HCT116 (cell line): ENCODE measurements around the gene UCP1. TPM values are rescaled to one million over a fixed set of nuclear protein-coding genes. Genes with fewer than 3 reads are reported as not detected.

Source experiments
- ATAC-seq: fragments of 200-7000 bp; cut with Tn5 transposase; 2 replicates; pipeline ENCODE4 v1.9.1; 2020; ENCODE audit warnings: mild to moderate bottlenecking, moderate library complexity
- BruUV-seq: library from RNA; stranded (reverse); fragments of 400-500 nt; replicated peaks from 2 replicates; lab custom pipeline; 2021; lab: Mats Ljungman, UMichigan
- CTCF ChIA-PET: fragments of 300-600 bp; sonication (Branson Sonifier 250); formaldehyde crosslinking; loops from one replicate; lab custom pipeline; 2021; ENCODE audit warnings: antibody characterized with exemption; lab: Charles Lee
- POLR2A ChIA-PET: fragments of 300-600, 350-600 bp; sonication (Branson Sonifier 250); formaldehyde crosslinking; loops from one replicate; lab custom pipeline; 2021; ENCODE audit warnings: antibody characterized with exemption; lab: Charles Lee
- RAD21 ChIA-PET, 2 experiments: fragments of 300-600 bp; sonication (Branson Sonifier 250); formaldehyde crosslinking; loops; one replicate each; lab custom pipeline; 2023; ENCODE audit warnings: low total read pairs in 2 of 2; ENCODE audit not compliant: uncharacterized antibody in 2 of 2, unreplicated experiment in 2 of 2, low non-redundant PET in 1 of 2; lab: Charles Lee
- DNase-seq: peaks from one replicate; pipeline ENCODE4 v3.0.0-alpha.2; 2010; ENCODE audit warnings: low read depth, low spot score
- H2AFZ ChIP-seq: fragments of 200-600 bp; shearing (Covaris generic), sonication (generic); 2 replicates; pipeline ENCODE4 v1.6.1; 2017; ENCODE audit warnings: low read depth, mixed run types, mixed read lengths, antibody characterized with exemption, low read length; ENCODE audit not compliant: poor library complexity, severe bottlenecking
- H3K27ac ChIP-seq: 2 replicates; pipeline ENCODE4 v1.5.1; 2012; ENCODE audit warnings: low read depth, low read length
- H3K27me3 ChIP-seq: fragments of 200-600 bp; sonication (generic); 2 replicates; pipeline ENCODE4 v1.6.1; 2016; ENCODE audit warnings: mixed run types, low read length, mixed read lengths; ENCODE audit not compliant: insufficient read depth
- H3K36me3 ChIP-seq, 2 experiments: fragments of 200-500 bp in 1 of 2; fragments of 200-600 bp in 1 of 2; sonication (Bioruptor generic) in 1 of 2; sonication (generic) in 1 of 2; 2 replicates each; pipeline versions ENCODE4 v1.5.1 to v1.6.1; 2014 to 2016; ENCODE audit warnings: low read length in 2 of 2, inconsistent platforms in 1 of 2, mixed read lengths in 1 of 2, mixed run types in 1 of 2; ENCODE audit not compliant: insufficient read depth in 2 of 2, control insufficient read depth in 1 of 2
- H3K4me1 ChIP-seq, 2 experiments: fragments of 200-600 bp in 1 of 2; sonication (generic) in 1 of 2; 2 replicates each; pipeline versions ENCODE4 v1.5.1 to v1.6.1; 2012 to 2017; ENCODE audit warnings: low read length in 2 of 2, inconsistent platforms in 1 of 2, mild to moderate bottlenecking in 1 of 2, mixed read lengths in 1 of 2, mixed run types in 1 of 2, moderate library complexity in 1 of 2; ENCODE audit not compliant: insufficient read depth in 2 of 2, control insufficient read depth in 1 of 2
- H3K4me2 ChIP-seq: fragments of 200-600 bp; sonication (generic); 2 replicates; pipeline ENCODE4 v1.6.1; 2017; ENCODE audit warnings: mixed run types, low read length, mixed read lengths
- H3K4me3 ChIP-seq, 2 experiments: fragments of 200-600 bp in 1 of 2; sonication (generic) in 1 of 2; replicated peaks in 1 of 2; 2 replicates each; pipeline ENCODE4 v1.5.1; 2011 to 2016; ENCODE audit warnings: low read length in 2 of 2, control low read depth in 1 of 2, low read depth in 1 of 2, mild to moderate bottlenecking in 1 of 2, mixed read lengths in 1 of 2, mixed run types in 1 of 2
- H3K79me2 ChIP-seq: fragments of 200-600 bp; sonication (generic); 2 replicates; pipeline ENCODE4 v1.6.1; 2017; ENCODE audit warnings: mild to moderate bottlenecking, mixed run types, low read length, moderate library complexity, mixed read lengths; ENCODE audit not compliant: insufficient read depth
- H3K9ac ChIP-seq: fragments of 200-600 bp; sonication (generic); 2 replicates; pipeline ENCODE4 v1.6.1; 2016; ENCODE audit warnings: low read length, mixed read lengths
- H3K9me2 ChIP-seq: fragments of 200-600 bp; sonication (generic), shearing (Covaris generic); 2 replicates; pipeline ENCODE4 v1.6.1; 2017; ENCODE audit warnings: mixed run types, mild to moderate bottlenecking, moderate library complexity; ENCODE audit not compliant: insufficient read depth
- H3K9me3 ChIP-seq, 2 experiments: fragments of 200-500 bp in 1 of 2; fragments of 200-600 bp in 1 of 2; sonication (Bioruptor generic) in 1 of 2; sonication (generic) in 1 of 2; 2 replicates each; pipeline ENCODE4 v1.6.1; 2014 to 2017; ENCODE audit warnings: low read length in 2 of 2, mixed read lengths in 2 of 2, inconsistent platforms in 1 of 2, low read depth in 1 of 2, mild to moderate bottlenecking in 1 of 2, mixed run types in 1 of 2, moderate library complexity in 1 of 2; ENCODE audit not compliant: control insufficient read depth in 1 of 2, insufficient read depth in 1 of 2
- H4K20me1 ChIP-seq: fragments of 200-600 bp; sonication (generic), shearing (Covaris generic); 2 replicates; pipeline ENCODE4 v1.6.1; 2017; ENCODE audit warnings: mixed run types, mild to moderate bottlenecking, moderate library complexity; ENCODE audit not compliant: insufficient read depth
- CBX3 ChIP-seq: IDR thresholded peaks from 2 replicates; pipeline ENCODE4 v1.6.1; 2012; ENCODE audit warnings: low read depth
- CEBPB ChIP-seq: IDR thresholded peaks from 2 replicates; pipeline ENCODE4 v1.6.1; 2012; ENCODE audit warnings: low read depth
- CTCF ChIP-seq, 3 experiments: fragments of 200-600 bp in 1 of 3; sonication (generic) in 1 of 3; IDR thresholded peaks in 2 of 3; conservative IDR thresholded peaks in 1 of 3; 2 replicates each; pipeline ENCODE4 v1.5.1; 2012 to 2017; ENCODE audit warnings: low read depth in 2 of 3, low read length in 2 of 3, antibody characterized with exemption in 1 of 3, borderline replicate concordance in 1 of 3, control low read depth in 1 of 3, mild to moderate bottlenecking in 1 of 3, mixed read lengths in 1 of 3, mixed run types in 1 of 3, moderate library complexity in 1 of 3; ENCODE audit not compliant: insufficient read depth in 1 of 3
- ELF1 ChIP-seq: IDR thresholded peaks from 2 replicates; pipeline ENCODE4 v1.6.1; 2012; ENCODE audit warnings: low read depth, borderline replicate concordance
- EZH2 ChIP-seq: fragments of 200-600 bp; sonication (generic); IDR thresholded peaks from 2 replicates; pipeline ENCODE4 v1.6.1; 2017; ENCODE audit warnings: antibody characterized with exemption, mixed run types
- EZH2phosphoT487 ChIP-seq: fragments of 200-600 bp; IDR thresholded peaks from 2 replicates; pipeline ENCODE4 v1.6.1; 2018; ENCODE audit warnings: antibody characterized with exemption, borderline replicate concordance
- JUND ChIP-seq: IDR thresholded peaks from 2 replicates; pipeline ENCODE4 v1.6.1; 2012
- MAX ChIP-seq: IDR thresholded peaks from 2 replicates; pipeline ENCODE4 v1.6.1; 2012
- POLR2A ChIP-seq: IDR thresholded peaks from 2 replicates; pipeline ENCODE4 v1.7.0; 2011; ENCODE audit warnings: borderline replicate concordance; ENCODE audit not compliant: insufficient read depth, insufficient read length; ENCODE audit errors: extremely low read depth
- POLR2AphosphoS5 ChIP-seq: IDR thresholded peaks from 2 replicates; pipeline ENCODE4 v1.6.1; 2011; ENCODE audit warnings: mild to moderate bottlenecking, low read depth, low read length, moderate library complexity
- REST ChIP-seq: IDR thresholded peaks from 2 replicates; pipeline ENCODE4 v1.6.1; 2012; ENCODE audit warnings: low read depth
- SIN3A ChIP-seq: IDR thresholded peaks from 2 replicates; pipeline ENCODE4 v1.6.1; 2012; ENCODE audit warnings: low read depth
- SP1 ChIP-seq: IDR thresholded peaks from 2 replicates; pipeline ENCODE4 v1.6.1; 2012; ENCODE audit warnings: low read depth
- TCF7L2 ChIP-seq: IDR thresholded peaks from 2 replicates; pipeline ENCODE4 v1.7.0; 2011; ENCODE audit warnings: borderline replicate concordance, inconsistent platforms; ENCODE audit not compliant: insufficient read depth, insufficient read length; ENCODE audit errors: extremely low read depth
- YY1 ChIP-seq: IDR thresholded peaks from 2 replicates; pipeline ENCODE4 v1.6.1; 2011; ENCODE audit warnings: low read length, low read depth, moderate library complexity, mild to moderate bottlenecking; ENCODE audit not compliant: insufficient replicate concordance; ENCODE audit errors: extremely low read depth
- ZBTB33 ChIP-seq: IDR thresholded peaks from 2 replicates; pipeline ENCODE4 v1.6.1; 2011; ENCODE audit warnings: mild to moderate bottlenecking, low read length, moderate library complexity; ENCODE audit not compliant: insufficient replicate concordance; ENCODE audit errors: extremely low read depth
- ZFX ChIP-seq: fragments of 450-650 bp; IDR thresholded peaks from 2 replicates; pipeline ENCODE4 v1.6.1; 2017
- ZNF274 ChIP-seq: fragments of 200-500 bp; sonication (Bioruptor generic); IDR thresholded peaks from 2 replicates; pipeline ENCODE4 v1.6.1; 2014; ENCODE audit warnings: mild to moderate bottlenecking, low read depth, low read length, inconsistent platforms
- intact Hi-C: fragments of 100-400 bp; cut with micrococcal nuclease; formaldehyde crosslinking; loops from 2 replicates; pipeline ENCODE4 v1.10.0; 2022
- total RNA-seq: library from RNA; stranded (reverse); gene quantifications from one replicate; pipeline ENCODE4 v1.2.1, GENCODE V29; 2021; ENCODE audit not compliant: unreplicated experiment

UCP1 gene
- total RNA-seq, 1 experiment from 2014 or later = not detected

- no peak overlapping the region for H3K4me2 ChIP-seq
- ChIA-PET POLR2A (no interaction called here), RAD21 (no interaction called here), CTCF (interaction anchor here (1.0 kb wide), 1 partner anchor 34 kb away, joined by 3 read pairs; the partner anchor contains the start of gene ELMOD2)
- H3K79me2 ChIP-seq = no peaks in the 10 kb centered on the region
- H2AFZ ChIP-seq = no peak overlapping the region
- H4K20me1 ChIP-seq = no peaks in the 10 kb centered on the region
- no peak for ATAC-seq
- H3K4me1 ChIP-seq = no peaks in the 10 kb centered on the region
- H3K36me3 ChIP-seq = no peaks in the 10 kb centered on the region
- BruUV-seq = no TSS peak
- no peaks in the 10 kb centered on the region for H3K9me3 ChIP-seq
- no peak for DNase-seq
- no peak overlapping the region for H3K9ac ChIP-seq
- H3K9me2 ChIP-seq = no peaks in the 10 kb centered on the region
- H3K4me3 ChIP-seq = no peak overlapping the region
- H3K27me3 ChIP-seq = no peaks in the 10 kb centered on the region
- no peak for TF ChIP-seq ELF1
- no peak for TF ChIP-seq ZFX
- TF ChIP-seq ZBTB33 = no peak
- TF ChIP-seq MAX = no peak
- TF ChIP-seq TCF7L2 = no peak
- TF ChIP-seq YY1 = no peak
- no peak for TF ChIP-seq CEBPB
- no peak for TF ChIP-seq EZH2phosphoT487
- TF ChIP-seq POLR2AphosphoS5 = no peak
- TF ChIP-seq POLR2A = no peak
- TF ChIP-seq REST = no peak
- TF ChIP-seq CTCF (IDR thresholded peaks at IDR 0.05 in 2 of 3, conservative IDR thresholded peaks at IDR 0.05 in 1 of 3; ENCODE audit: borderline replicate concordance in 1 of 3, insufficient read depth in 1 of 3, low read depth in 2 of 3, low read length in 2 of 3) = no peak
- no peak for TF ChIP-seq SIN3A
- TF ChIP-seq EZH2 = no peak
- no peak for TF ChIP-seq SP1
- no peak for TF ChIP-seq JUND
- TF ChIP-seq ZNF274 = no peak
- TF ChIP-seq CBX3 = no peak
- H3K27ac ChIP-seq = no peak overlapping the region
- intact Hi-C loops = no loop called here
These were observed 10.8 kb downstream of the UCP1 start for GRCh38 chr4:140557831-140558435.
